Esophagus squamous epithelium (tissue), 5 donors: ENCODE results near the gene PHF8. TPM values are rescaled to one million over a fixed set of nuclear protein-coding genes. Genes with fewer than 3 reads are reported as not detected.

ENCODE experiments used
- DNase-seq: peaks from one replicate; lab custom pipeline; 2025; lab: John Stamatoyannopoulos, UW
- H3K27ac ChIP-seq, 4 donors: fragments of 200-600 bp; sonication (generic); one replicate each; pipeline ENCODE4 v1.5.1; 2016 to 2019; ENCODE audit warnings: mild to moderate bottlenecking in 1 of 4
- H3K27me3 ChIP-seq, 4 donors: fragments of 200-600 bp; sonication (generic); 1 replicate in 3 of 4; 2 replicates in 1 of 4; pipeline versions ENCODE4 v1.5.1 to v1.6.0; 2017 to 2021; ENCODE audit warnings: antibody characterized with exemption in 1 of 4
- H3K36me3 ChIP-seq, 3 donors: fragments of 200-600 bp; sonication (generic); one replicate each; pipeline ENCODE4 v1.5.1; 2016 to 2019
- H3K4me1 ChIP-seq, 3 donors: fragments of 200-600 bp; sonication (generic); one replicate each; pipeline ENCODE4 v1.5.1; 2017 to 2019
- H3K4me3 ChIP-seq, 4 donors: fragments of 200-600 bp; sonication (generic); 1 replicate in 3 of 4; 2 replicates in 1 of 4; pipeline ENCODE4 v1.5.1; 2016 to 2019; ENCODE audit warnings: mild to moderate bottlenecking in 2 of 4, moderate library complexity in 1 of 4
- H3K9me3 ChIP-seq, 3 donors: fragments of 200-600 bp; sonication (generic); one replicate each; pipeline ENCODE4 v1.5.1; 2016 to 2019
- POLR2A ChIP-seq, 4 donors: fragments of 450-650 bp; IDR thresholded peaks; one replicate each; pipeline ENCODE4 v1.6.1; 2017; ENCODE audit warnings: antibody characterized with exemption in 4 of 4, mild to moderate bottlenecking in 4 of 4, moderate library complexity in 3 of 4
- WGBS, 2 donors: methylation state at CpG; one replicate each; pipeline ENCODE4 v1.1.5; 2018; 5-methylcytosine and 5-hydroxymethylcytosine counted together
- intact Hi-C: fragments of 100-400 bp; cut with DNase I; formaldehyde crosslinking; loops from one replicate; pipeline ENCODE4 v1.15.0; 2022
- total RNA-seq, 4 donors: library from RNA; depleted of rRNA; stranded (reverse); fragments of >200 nt; gene quantifications; one replicate each; pipeline ENCODE4 v1.1.0, GENCODE V29; 2016
- TF ChIP-seq, protein P1 (sequence below), 6 experiments: fragments of 450-650 bp in 4 of 6; fragments of 200-600 bp in 2 of 6; sonication (generic) in 2 of 6; IDR thresholded peaks; one replicate each; pipeline ENCODE4 v1.5.1; 2016 to 2019; ENCODE audit warnings: antibody characterized with exemption in 6 of 6, mild to moderate bottlenecking in 4 of 6, moderate library complexity in 4 of 6
- donor health status: DM: yes; HTN: yes; CAD: no.

The PHF8 gene
- total RNA-seq, 4 donors from 2014 or later = 20.2 to 37.4 (median 28.7) TPM

DNA sequence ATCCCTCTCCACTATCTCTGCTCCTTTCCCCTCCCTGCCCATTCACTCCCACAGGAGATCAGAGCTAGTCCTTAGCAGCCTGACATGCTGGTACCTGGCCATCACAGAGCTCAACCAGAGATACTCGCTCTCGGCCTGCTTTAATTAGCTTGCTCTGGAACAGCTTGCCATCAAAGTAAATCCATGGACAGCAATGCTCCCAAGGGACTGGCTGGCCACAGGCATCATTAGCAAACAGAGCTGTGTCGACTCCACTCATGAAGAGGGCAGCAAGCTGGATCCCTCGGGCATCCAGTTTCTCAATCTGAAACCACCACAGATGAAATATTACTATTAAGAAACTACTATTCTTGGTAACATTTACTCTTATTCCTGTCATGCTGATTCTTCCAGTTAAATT is 43.4 kb upstream of the PHF8 start:
- no peaks in the 10 kb centered on the region for H3K9me3 ChIP-seq
- intact Hi-C loops = no loop called here

DNA sequence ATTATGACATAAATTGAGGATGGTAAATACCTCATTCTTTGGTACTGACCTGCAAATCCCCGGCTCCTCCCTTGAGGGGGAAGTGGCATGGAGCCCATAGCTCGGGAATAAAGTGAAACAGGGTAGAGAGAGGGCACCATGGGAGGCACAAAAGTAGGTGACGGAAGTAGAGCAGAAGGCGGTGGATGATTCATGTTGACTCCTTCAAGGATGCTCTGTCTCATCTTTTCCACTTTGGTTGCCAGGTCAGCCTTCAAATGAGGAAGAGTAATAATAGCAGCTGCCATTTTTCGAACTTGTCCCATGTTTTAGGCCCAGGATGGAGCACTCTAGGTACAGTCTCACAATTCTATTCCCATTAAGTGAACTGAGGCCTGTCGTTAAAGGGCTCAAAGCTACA is 41.4 kb upstream of the PHF8 start:
- no peak overlapping the region for H3K27ac ChIP-seq
- H3K36me3 ChIP-seq = peaks cover 0 to 53% (median 0%) of the 10 kb centered on the region in 3 donors
- no peaks in the 10 kb centered on the region for H3K27me3 ChIP-seq
- H3K4me1 ChIP-seq = no peaks in the 10 kb centered on the region
- no peak overlapping the region for H3K4me3 ChIP-seq
- TF ChIP-seq POLR2A (IDR thresholded peaks at IDR 0.05) = no peak
- TF ChIP-seq, protein P1, sequence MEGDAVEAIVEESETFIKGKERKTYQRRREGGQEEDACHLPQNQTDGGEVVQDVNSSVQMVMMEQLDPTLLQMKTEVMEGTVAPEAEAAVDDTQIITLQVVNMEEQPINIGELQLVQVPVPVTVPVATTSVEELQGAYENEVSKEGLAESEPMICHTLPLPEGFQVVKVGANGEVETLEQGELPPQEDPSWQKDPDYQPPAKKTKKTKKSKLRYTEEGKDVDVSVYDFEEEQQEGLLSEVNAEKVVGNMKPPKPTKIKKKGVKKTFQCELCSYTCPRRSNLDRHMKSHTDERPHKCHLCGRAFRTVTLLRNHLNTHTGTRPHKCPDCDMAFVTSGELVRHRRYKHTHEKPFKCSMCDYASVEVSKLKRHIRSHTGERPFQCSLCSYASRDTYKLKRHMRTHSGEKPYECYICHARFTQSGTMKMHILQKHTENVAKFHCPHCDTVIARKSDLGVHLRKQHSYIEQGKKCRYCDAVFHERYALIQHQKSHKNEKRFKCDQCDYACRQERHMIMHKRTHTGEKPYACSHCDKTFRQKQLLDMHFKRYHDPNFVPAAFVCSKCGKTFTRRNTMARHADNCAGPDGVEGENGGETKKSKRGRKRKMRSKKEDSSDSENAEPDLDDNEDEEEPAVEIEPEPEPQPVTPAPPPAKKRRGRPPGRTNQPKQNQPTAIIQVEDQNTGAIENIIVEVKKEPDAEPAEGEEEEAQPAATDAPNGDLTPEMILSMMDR (IDR thresholded peaks at IDR 0.05) = no peak
- intact Hi-C loops = no loop called here
- DNase-seq = no peak
- 63 to 92% methylated on average over 5 to 6 of the region's 6 CpGs for WGBS, 2 donors
- H3K9me3 ChIP-seq = no peaks in the 10 kb centered on the region

More for the DNA sequence above, 43.4 kb upstream of the PHF8 start:
- Histone ChIP-seq H3K4me1 (no peaks in the 10 kb centered on the region), H3K27ac (no peak overlapping the region), H3K27me3 (no peaks in the 10 kb centered on the region), H3K36me3 (peaks cover 0 to 56% (median 0%) of the 10 kb centered on the region in 3 donors), H3K4me3 (no peak overlapping the region)
- 75 to 90% methylated on average over 3 to 4 of the region's 4 CpGs for WGBS, 2 donors
- no peak for DNase-seq
- TF ChIP-seq, protein P1 (IDR thresholded peaks at IDR 0.05) = no peak
- no peak for TF ChIP-seq POLR2A (IDR thresholded peaks at IDR 0.05)

DNA sequence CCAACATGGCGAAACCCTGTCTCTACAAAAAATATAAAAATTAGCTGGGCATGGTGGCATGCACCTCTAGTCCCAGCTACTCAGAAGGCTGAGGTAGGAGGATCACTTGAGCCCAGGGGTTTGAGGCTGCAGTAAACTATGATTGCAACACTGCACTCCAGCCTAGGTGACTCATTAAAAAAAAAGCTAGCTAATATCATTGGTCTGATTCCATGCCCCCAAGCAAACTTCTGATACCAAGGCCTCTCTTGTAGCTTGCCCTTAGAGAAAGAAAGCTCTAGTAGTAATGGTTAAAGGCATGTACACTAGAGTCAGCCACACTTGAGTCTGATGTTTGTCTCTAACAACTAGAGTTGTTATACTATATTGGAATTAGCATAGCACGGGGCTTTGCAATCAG is 32.6 kb upstream of the PHF8 start:
- DNase-seq = no peak
- TF ChIP-seq, protein P1 (IDR thresholded peaks at IDR 0.05) = no peak
- no peak for TF ChIP-seq POLR2A (IDR thresholded peaks at IDR 0.05)
- Histone ChIP-seq H3K4me1 (no peaks in the 10 kb centered on the region), H3K36me3 (peaks cover 0 to 48% (median 0%) of the 10 kb centered on the region in 3 donors), H3K4me3 (no peak overlapping the region), H3K9me3 (no peaks in the 10 kb centered on the region), H3K27ac (no peak overlapping the region), H3K27me3 (no peaks in the 10 kb centered on the region)
- WGBS, 2 donors = 57 to 100% methylated on average over 1 of the region's 2 CpGs
- intact Hi-C loops = no loop called here

DNA sequence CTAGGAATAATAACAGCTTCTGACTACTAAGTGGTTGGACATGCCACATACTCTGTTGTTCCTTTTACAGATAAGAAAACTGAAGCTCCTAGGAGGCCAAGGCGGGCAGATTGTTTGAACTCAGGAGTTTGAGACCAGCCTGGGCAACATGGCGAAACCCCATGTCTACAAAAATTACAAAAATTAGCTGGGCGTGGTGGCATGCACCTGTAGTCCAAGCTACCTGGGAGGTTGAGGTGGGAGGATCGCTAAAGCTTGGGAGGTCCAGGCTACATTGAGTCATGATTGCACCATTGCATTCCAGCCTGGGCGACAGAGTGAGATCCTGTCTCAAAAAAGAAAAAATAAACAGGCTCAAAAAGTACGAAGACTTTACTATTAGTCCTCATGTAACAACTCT is 30.6 kb upstream of the PHF8 start:
- TF ChIP-seq POLR2A (IDR thresholded peaks at IDR 0.05) = no peak
- TF ChIP-seq, protein P1 (IDR thresholded peaks at IDR 0.05) = no peak
- no peaks in the 10 kb centered on the region for H3K27me3 ChIP-seq
- H3K27ac ChIP-seq = no peak overlapping the region
- 84 to 96% methylated on average over 5 to 6 of the region's 6 CpGs for WGBS, 2 donors
- no peak overlapping the region for H3K4me3 ChIP-seq
- intact Hi-C loops = no loop called here
- H3K4me1 ChIP-seq = no peaks in the 10 kb centered on the region
- no peaks in the 10 kb centered on the region for H3K9me3 ChIP-seq
- no peak for DNase-seq
- H3K36me3 ChIP-seq = peaks cover 0 to 37% (median 0%) of the 10 kb centered on the region in 3 donors

DNA sequence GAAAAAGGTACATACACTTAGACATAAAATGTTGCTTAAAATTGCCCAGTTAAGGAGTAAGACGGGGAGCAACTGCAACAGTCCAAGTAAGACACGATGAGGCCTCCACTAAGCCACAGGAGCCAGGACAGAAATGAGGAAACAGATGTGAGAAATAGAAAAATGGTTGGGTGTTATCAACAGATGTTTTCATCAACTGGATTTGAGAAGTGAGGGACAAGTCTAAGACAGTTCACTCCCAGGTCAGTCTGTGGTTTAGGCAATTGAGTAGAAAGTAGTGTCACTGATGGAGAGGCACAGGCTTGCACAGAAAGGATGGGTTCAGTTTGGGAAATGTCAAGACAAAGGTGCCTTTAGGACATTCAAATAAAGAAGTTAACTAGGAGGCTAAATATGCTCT is 23.5 kb upstream of the PHF8 start:
- Histone ChIP-seq H3K4me3 (no peak overlapping the region), H3K9me3 (no peaks in the 10 kb centered on the region), H3K36me3 (peaks cover 0 to 5% (median 0%) of the 10 kb centered on the region in 3 donors), H3K4me1 (no peaks in the 10 kb centered on the region), H3K27me3 (no peaks in the 10 kb centered on the region), H3K27ac (no peak overlapping the region)
- TF ChIP-seq, protein P1 (IDR thresholded peaks at IDR 0.05) = no peak
- TF ChIP-seq POLR2A (IDR thresholded peaks at IDR 0.05) = no peak
- intact Hi-C loops = no loop called here
- DNase-seq = no peak
- 55 to 94% methylated on average over 2 of the region's 2 CpGs for WGBS, 2 donors
